Measurements from ENCODE around the gene HS3ST5.
A peak's percentile ranks its signal among the peaks of the same experiment; 100 is the strongest.

HS3ST5 gene

DNA sequence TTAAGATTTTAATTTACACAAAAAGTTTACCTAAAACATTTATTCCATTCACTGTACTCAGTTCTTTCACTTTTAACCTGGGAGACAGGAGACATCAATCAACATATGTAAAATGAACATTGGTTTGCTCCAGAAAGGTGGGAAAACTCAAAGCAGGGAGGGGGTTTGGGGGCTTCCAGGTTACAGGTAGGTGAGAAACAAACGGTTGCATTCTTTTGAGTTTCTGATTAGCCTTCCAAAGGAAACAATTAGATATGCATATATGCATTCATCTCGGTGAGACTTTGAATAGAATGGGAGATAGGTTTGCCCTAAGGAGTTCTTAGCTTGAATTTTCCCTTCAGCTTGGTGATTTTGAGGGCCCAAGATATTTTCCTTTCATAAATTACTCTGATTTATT is 333.6 kb downstream of the HS3ST5 start:
- H3K4me1 ChIP-seq (ENCODE audit: insufficient read depth, low read length), result peaks cover 48% of the 10 kb centered on the region
- H3K9ac ChIP-seq (ENCODE audit: low read depth, low read length), result no peak overlapping the region
- no peaks in the 10 kb centered on the region for H3K27me3 ChIP-seq (ENCODE audit: insufficient read depth, low read length)
- 7% methylated on average over 1 of the region's 2 CpGs for WGBS
- no peaks in the 10 kb centered on the region for H3K9me3 ChIP-seq (ENCODE audit: insufficient read depth, low read depth, low read length)
- no peaks in the 10 kb centered on the region for H3K36me3 ChIP-seq (ENCODE audit: insufficient read depth, low read length)
- no peak overlapping the region for H3K4me3 ChIP-seq (ENCODE audit: low read length)
- peak overlapping the region; percentile 47; the same call in 1 of the 2 replicates for H3K27ac ChIP-seq (ENCODE audit: low read depth, low read length)

GRCh38 chr6:114008331-114008730 is 334.5 kb downstream of the HS3ST5 start:
- Histone ChIP-seq H3K9me3 (ENCODE audit: insufficient read depth, low read depth, low read length) (no peaks in the 10 kb centered on the region), H3K4me1 (ENCODE audit: insufficient read depth, low read length) (peaks cover 48% of the 10 kb centered on the region), H3K9ac (ENCODE audit: low read depth, low read length) (no peak overlapping the region), H3K27ac (ENCODE audit: low read depth, low read length) (no peak overlapping the region), H3K27me3 (ENCODE audit: insufficient read depth, low read length) (no peaks in the 10 kb centered on the region), H3K36me3 (ENCODE audit: insufficient read depth, low read length) (no peaks in the 10 kb centered on the region), H3K4me3 (ENCODE audit: low read length) (no peak overlapping the region)
- WGBS, result 84% methylated on average over 3 of the region's 4 CpGs

GRCh38 chr6:114007516-114007915 is 335.3 kb downstream of the HS3ST5 start:
- no peaks in the 10 kb centered on the region for H3K9me3 ChIP-seq (ENCODE audit: insufficient read depth, low read depth, low read length)
- no peaks in the 10 kb centered on the region for H3K27me3 ChIP-seq (ENCODE audit: insufficient read depth, low read length)
- peaks cover 48% of the 10 kb centered on the region for H3K4me1 ChIP-seq (ENCODE audit: insufficient read depth, low read length)
- H3K4me3 ChIP-seq (ENCODE audit: low read length), result no peak overlapping the region
- no peak overlapping the region for H3K9ac ChIP-seq (ENCODE audit: low read depth, low read length)
- H3K27ac ChIP-seq (ENCODE audit: low read depth, low read length), result peak overlapping the region; percentile 57; the same call in 1 of the 2 replicates
- H3K36me3 ChIP-seq (ENCODE audit: insufficient read depth, low read length), result no peaks in the 10 kb centered on the region
- 61% methylated on average over 2 of the region's 2 CpGs for WGBS

Measured in HUES64 (cell line).